Measurements from ENCODE around the gene IL27RA. TPM values are rescaled to one million over a fixed set of nuclear protein-coding genes. Genes with fewer than 3 reads are reported as not detected.

IL27RA gene
- total RNA-seq, 1 experiment from 2014 or later, result 6.0 TPM

GRCh38 chr19:14088634-14089411, 57.3 kb downstream of the IL27RA start:
- BruUV-seq (replicated peaks), result TSS peak; percentile 31
- CTCF ChIA-PET, result interaction anchor here (0.5 kb wide), 1 partner anchor 42 kb away, joined by 4 read pairs; no protein-coding TSS in a partner anchor

GRCh38 chr19:14089412-14089661, 57.8 kb downstream of the IL27RA start:
- Histone ChIP-seq H3K36me3 (ENCODE audit: insufficient read depth, low read length, poor library complexity, severe bottlenecking) (peaks cover 12% of the 10 kb centered on the region), H3K9me3 (ENCODE audit: low read depth, low read length, poor library complexity, severe bottlenecking) (peaks cover 8% of the 10 kb centered on the region), H3K27ac (ENCODE audit: low read depth, low read length, poor library complexity, severe bottlenecking) (no peak overlapping the region), H3K4me1 (ENCODE audit: insufficient read depth, low read length, poor library complexity, severe bottlenecking) (no peaks in the 10 kb centered on the region), H3K4me3 (ENCODE audit: low read depth, low read length, poor library complexity, severe bottlenecking) (peak overlapping the region; percentile 64), H3K27me3 (replicated peaks; ENCODE audit: insufficient read depth, low read depth, low read length, poor library complexity) (no peaks in the 10 kb centered on the region)
- peak; percentile 58 for DNase-seq (ENCODE audit: low spot score)
- ChIA-PET POLR2A (ENCODE audit: low non-redundant PET) (no interaction called here), CTCF (interaction anchor here (0.5 kb wide), 1 partner anchor 41 kb away, joined by 4 read pairs; no protein-coding TSS in a partner anchor)
- intact Hi-C loops (cut with micrococcal nuclease; ENCODE audit: unreplicated experiment), result no loop called here
- no TSS peak for BruUV-seq (replicated peaks)
- TF ChIP-seq CTCF (conservative IDR thresholded peaks at IDR 0.05; ENCODE audit: low read depth, low read length), result peak; percentile 45
- no peak for TF ChIP-seq EZH2 (IDR thresholded peaks at IDR 0.05; ENCODE audit: borderline replicate concordance, low read depth, low read length, poor library complexity, severe bottlenecking)

More at GRCh38 chr19:14088634-14089411, 57.3 kb downstream of the IL27RA start:
- H3K4me1 ChIP-seq (ENCODE audit: insufficient read depth, low read length, poor library complexity, severe bottlenecking), result no peaks in the 10 kb centered on the region
- no peak overlapping the region for H3K27ac ChIP-seq (ENCODE audit: low read depth, low read length, poor library complexity, severe bottlenecking)
- H3K27me3 ChIP-seq (replicated peaks; ENCODE audit: insufficient read depth, low read depth, low read length, poor library complexity), result no peaks in the 10 kb centered on the region
- H3K4me3 ChIP-seq (ENCODE audit: low read depth, low read length, poor library complexity, severe bottlenecking), result peak overlapping the region; percentile 64
- intact Hi-C loops (cut with micrococcal nuclease; ENCODE audit: unreplicated experiment), result no loop called here
- peaks cover 12% of the 10 kb centered on the region for H3K36me3 ChIP-seq (ENCODE audit: insufficient read depth, low read length, poor library complexity, severe bottlenecking)
- POLR2A ChIA-PET (ENCODE audit: low non-redundant PET), result no interaction called here
- TF ChIP-seq EZH2 (IDR thresholded peaks at IDR 0.05; ENCODE audit: borderline replicate concordance, low read depth, low read length, poor library complexity, severe bottlenecking) (no peak), CTCF (conservative IDR thresholded peaks at IDR 0.05; ENCODE audit: low read depth, low read length) (no peak)
- no peak for DNase-seq (ENCODE audit: low spot score)
- H3K9me3 ChIP-seq (ENCODE audit: low read depth, low read length, poor library complexity, severe bottlenecking), result peaks cover 8% of the 10 kb centered on the region

- H3K36me3 ChIP-seq (ENCODE audit: insufficient read depth, low read length, poor library complexity, severe bottlenecking), result peaks cover 12% of the 10 kb centered on the region
- peaks cover 8% of the 10 kb centered on the region for H3K9me3 ChIP-seq (ENCODE audit: low read depth, low read length, poor library complexity, severe bottlenecking)
- CTCF ChIA-PET, result interaction anchor here (0.6 to 0.7 kb wide), 3 partner anchors 295 to 823 kb away, joined by 5 to 12 read pairs (median 7); no protein-coding TSS in a partner anchor
- POLR2A ChIA-PET (ENCODE audit: low non-redundant PET), result interaction anchor here (0.6 kb wide), 1 partner anchor 1297 kb away, joined by 3 read pairs; no protein-coding TSS in a partner anchor
- peak overlapping the region; percentile 64 for H3K4me3 ChIP-seq (ENCODE audit: low read depth, low read length, poor library complexity, severe bottlenecking)
- no peaks in the 10 kb centered on the region for H3K4me1 ChIP-seq (ENCODE audit: insufficient read depth, low read length, poor library complexity, severe bottlenecking)
- peak; percentile 74 for DNase-seq (ENCODE audit: low spot score)
- intact Hi-C loops (cut with micrococcal nuclease; ENCODE audit: unreplicated experiment), result no loop called here
- TF ChIP-seq EZH2 (IDR thresholded peaks at IDR 0.05; ENCODE audit: borderline replicate concordance, low read depth, low read length, poor library complexity, severe bottlenecking) (no peak), CTCF (conservative IDR thresholded peaks at IDR 0.05; ENCODE audit: low read depth, low read length) (peak; percentile 16; the same call in 1 of the 2 replicates)
- peak overlapping the region; percentile 61 for H3K27ac ChIP-seq (ENCODE audit: low read depth, low read length, poor library complexity, severe bottlenecking)
- H3K27me3 ChIP-seq (replicated peaks; ENCODE audit: insufficient read depth, low read depth, low read length, poor library complexity), result no peaks in the 10 kb centered on the region
- BruUV-seq (replicated peaks), result no TSS peak
These were observed 58.3 kb downstream of the IL27RA start for GRCh38 chr19:14089662-14090508.

Data from A673 (cell line).